GM13977 (cell line): ENCODE results near the gene GALNT9.

Source experiments
- DNase-seq: peaks from one replicate; pipeline ENCODE4 v3.0.0; 2012; ENCODE audit warnings: low spot score
- in situ Hi-C: fragments of 300-500 bp; cut with MboI; formaldehyde crosslinking; loops from one replicate; pipeline ENCODE4 v1.12.0; 2022; ENCODE audit warnings: low sequenced_read_pairs, low pct_unique_long_range_greater_than_20kb, mixed read lengths, inconsistent platforms; ENCODE audit not compliant: unreplicated experiment
- TF ChIP-seq, protein P1 (sequence below): IDR thresholded peaks from 2 replicates; pipeline ENCODE4 v1.5.1; 2012; ENCODE audit warnings: mild to moderate bottlenecking, control low read depth; ENCODE audit not compliant: insufficient read depth; ENCODE audit errors: extremely low read depth, missing control alignments

The GALNT9 gene

DNA sequence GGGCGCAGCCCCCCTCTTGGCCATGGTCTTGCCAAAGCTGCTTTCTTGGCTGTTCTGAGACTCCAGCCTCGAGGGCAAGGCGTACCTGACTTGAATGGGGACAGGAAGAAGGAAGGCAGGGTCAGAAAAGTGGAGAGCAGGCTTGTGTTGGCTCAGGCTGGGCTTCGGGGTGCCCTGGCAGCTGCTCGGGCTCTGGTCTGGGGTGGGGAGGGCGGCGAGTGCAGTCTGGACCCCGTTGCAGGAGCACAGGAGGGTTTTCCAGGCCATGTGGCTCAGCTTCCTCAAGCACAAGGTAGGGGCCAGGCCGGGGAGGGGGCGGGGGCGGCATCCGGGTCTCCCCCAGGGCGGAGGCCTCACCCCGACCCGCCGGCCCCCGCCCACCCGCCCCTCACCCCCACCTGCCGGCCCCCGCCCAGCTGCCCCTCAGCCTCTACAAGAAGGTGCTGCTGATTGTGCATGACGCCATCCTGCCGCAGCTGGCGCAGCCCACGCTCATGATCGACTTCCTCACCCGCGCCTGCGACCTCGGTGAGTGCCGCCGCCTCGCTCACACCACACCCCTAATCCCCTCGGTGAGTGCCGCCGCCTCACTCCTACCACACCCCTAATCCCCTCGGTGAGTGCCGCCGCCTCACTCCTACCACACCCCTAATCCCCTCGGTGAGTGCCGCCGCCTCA, 180.9 kb downstream of the GALNT9 start:
- no peak for DNase-seq
- TF ChIP-seq, protein P1, sequence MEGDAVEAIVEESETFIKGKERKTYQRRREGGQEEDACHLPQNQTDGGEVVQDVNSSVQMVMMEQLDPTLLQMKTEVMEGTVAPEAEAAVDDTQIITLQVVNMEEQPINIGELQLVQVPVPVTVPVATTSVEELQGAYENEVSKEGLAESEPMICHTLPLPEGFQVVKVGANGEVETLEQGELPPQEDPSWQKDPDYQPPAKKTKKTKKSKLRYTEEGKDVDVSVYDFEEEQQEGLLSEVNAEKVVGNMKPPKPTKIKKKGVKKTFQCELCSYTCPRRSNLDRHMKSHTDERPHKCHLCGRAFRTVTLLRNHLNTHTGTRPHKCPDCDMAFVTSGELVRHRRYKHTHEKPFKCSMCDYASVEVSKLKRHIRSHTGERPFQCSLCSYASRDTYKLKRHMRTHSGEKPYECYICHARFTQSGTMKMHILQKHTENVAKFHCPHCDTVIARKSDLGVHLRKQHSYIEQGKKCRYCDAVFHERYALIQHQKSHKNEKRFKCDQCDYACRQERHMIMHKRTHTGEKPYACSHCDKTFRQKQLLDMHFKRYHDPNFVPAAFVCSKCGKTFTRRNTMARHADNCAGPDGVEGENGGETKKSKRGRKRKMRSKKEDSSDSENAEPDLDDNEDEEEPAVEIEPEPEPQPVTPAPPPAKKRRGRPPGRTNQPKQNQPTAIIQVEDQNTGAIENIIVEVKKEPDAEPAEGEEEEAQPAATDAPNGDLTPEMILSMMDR: no peak
- in situ Hi-C loops: no loop called here

GRCh38 chr12:132147423-132148367, 181.7 kb downstream of the GALNT9 start:
- TF ChIP-seq, protein P1: no peak
- DNase-seq: no peak
- in situ Hi-C loops: no loop called here

DNA sequence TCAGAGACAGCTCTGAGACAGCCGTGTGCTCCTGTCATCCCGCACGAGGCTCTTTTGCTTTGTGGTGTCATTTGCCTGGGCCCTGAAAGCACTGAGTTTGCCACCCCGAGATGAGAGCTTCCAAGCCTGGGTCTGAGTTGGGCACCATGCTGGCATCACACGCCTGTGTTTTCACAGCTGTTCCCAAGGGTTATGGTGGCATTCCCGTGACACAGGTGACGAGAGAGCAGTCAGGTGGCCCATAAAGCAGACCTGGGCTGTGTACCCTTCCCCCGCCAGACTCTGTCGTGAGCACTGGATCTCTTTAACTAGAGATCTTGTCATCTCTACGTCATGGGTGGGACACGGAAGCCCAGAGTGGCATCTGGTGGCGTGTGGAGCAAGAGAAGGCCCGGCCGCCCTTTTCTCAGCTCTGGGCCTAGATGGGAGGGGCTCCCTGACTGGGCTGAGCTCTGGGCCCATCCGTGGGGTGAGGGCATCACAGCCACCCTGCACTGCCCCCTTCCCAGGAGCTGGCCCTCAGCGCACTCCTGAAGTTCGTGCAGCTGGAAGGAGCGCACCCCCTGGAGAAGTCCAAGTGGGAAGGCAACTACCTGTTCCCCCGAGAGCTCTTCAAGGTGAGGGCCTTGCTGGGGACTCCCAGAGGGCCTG, 182.5 kb downstream of the GALNT9 start:
- TF ChIP-seq, protein P1: no peak
- no peak for DNase-seq
- in situ Hi-C loops: no loop called here
